ENCODE results near the gene LRRTM2. TPM values are rescaled to one million over a fixed set of nuclear protein-coding genes. Genes with fewer than 3 reads are reported as not detected.
"Not testable (repeated sequence)": the region's sequence is repeated elsewhere in the genome, so short reads cannot be mapped to it uniquely, and the experiment has no call there.

LRRTM2 gene
- total RNA-seq, 1 donor from 2014 or later: 0.06 TPM

DNA sequence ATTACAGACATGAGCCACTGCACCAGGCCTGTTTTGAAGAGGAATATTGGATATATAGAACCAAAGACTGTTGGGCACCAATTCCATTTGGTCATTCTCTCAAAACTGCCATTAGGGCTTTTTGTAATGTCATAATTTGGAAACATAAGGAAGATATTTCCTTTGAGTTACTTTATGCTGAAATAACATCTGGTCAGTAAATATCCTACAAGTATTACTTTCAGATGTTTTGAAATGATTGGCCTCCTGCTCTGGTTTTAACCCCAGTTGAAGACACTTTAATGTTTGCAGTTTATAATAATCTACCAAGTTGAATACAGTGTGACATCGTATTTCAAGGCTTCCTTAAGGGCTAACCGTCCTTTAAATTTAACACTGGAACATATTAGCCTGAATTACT lies 33.6 kb downstream of the LRRTM2 start:
- no peak for DNase-seq (ENCODE audit: extremely low read depth, low read depth, low spot score)

DNA sequence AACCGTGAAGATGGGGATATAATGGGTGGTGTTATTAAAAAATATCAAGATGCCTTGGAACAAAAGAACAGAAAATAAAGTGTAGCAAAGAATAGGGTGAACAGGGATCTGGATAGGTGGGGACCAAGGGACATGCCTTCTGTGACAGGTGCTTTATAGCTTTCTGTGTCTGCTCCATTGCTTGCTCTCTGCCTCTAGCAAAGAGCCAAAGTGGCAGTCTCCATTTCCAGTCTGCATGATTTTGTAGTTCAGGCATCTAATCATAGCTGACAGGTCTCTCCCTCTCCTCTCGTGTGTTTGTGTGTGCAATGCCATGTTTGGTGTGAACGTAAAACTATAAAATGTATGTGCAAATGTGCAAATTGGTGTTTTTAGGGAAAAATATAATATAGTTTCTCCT lies 35.0 kb downstream of the LRRTM2 start:
- DNase-seq (ENCODE audit: extremely low read depth, low read depth, low spot score): no peak

DNA sequence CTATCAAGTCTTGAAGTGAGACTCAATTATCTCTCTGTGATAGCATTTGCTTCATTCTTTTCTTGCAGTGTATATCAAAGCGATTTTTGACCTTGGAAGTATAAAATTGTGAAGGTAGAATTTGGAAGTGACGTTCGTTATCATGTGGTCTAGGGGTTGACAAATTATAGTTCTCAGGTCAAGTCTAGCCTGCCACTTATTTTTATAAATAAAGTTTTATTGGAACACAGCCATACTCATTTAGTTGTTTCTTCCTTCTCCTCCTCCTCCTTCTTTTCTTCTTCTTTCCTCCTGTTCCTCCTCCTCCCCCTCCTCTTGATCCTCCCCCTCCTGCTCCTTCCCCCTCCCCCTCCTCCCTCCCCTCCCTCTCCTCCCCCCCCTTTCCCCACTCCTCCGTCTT lies 38.0 kb downstream of the LRRTM2 start:
- DNase-seq (ENCODE audit: extremely low read depth, low read depth, low spot score): no peak

DNA sequence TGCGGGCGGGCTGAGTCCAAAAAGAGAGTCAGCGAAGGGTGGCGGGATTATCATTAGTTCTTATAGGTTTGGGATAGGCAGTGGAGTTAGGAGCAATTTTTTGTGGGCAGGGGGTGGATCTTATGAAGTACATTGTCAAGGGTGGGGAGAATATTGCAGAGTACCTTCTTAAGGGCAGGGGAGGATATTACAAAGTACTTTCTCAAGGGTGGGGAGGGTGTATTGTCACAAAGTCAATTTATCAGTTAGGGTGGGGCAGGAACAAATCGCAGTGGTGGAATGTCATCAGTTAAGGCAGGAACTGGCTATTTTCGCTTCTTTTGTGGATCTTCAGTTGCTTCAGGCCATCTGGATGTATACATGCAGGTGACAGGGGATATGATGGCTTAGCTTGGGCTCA lies 40.3 kb downstream of the LRRTM2 start:
- DNase-seq (ENCODE audit: extremely low read depth, low read depth, low spot score): not testable (repeated sequence)

DNA sequence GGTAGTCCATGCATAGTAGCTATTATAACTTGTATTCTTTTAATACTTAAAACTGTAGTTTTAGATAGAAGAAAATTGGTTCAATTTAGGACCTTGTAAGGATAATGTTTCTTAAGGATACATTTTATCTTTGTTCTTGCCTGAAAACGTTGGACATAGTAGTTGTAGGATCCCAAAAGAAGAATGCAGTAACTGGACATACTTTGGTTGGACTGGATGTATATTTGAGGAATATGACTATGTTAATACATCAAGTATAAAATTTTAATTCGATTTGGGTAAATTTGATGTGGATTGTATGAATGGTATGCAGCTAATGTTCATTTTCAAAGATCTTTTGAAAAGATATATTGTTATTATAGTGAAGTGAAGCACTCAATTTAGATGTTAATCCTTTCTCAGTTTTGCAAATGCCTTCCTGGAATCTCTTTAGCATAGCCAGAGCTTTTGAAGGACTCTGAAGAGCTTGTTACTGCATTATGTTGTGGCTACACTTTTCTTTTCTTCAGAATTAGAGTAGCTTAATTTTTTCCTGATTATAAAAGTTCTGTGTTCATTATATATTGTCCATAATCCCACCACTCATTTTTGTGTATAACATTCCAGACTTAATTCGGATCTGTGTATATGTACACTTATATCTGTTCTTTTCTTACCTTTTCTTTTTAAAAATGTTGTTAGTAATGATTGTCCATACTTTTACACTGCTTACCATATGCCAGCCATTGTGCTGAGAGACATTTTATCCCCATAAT lies 41.2 kb downstream of the LRRTM2 start:
- DNase-seq (ENCODE audit: extremely low read depth, low read depth, low spot score): no peak

DNA sequence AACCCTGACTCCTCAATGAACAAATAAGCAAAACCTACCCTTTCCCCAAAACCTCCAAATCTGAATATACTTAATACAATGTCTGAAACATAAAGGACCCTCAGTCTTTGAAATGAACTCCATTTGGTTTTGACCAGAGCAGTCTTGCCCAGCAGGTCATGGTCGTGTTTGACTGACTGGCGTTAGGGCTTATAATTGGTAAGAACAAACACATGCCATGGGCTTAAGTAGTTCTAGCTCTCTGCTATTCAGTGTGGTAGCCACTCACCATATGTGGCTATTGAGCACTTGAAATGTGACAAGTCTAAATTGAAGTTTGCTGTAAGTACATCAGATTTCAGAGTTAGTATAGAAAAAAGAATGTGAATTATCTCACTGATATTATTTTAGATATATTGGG lies 42.1 kb downstream of the LRRTM2 start:
- no peak for DNase-seq (ENCODE audit: extremely low read depth, low read depth, low spot score)

DNA sequence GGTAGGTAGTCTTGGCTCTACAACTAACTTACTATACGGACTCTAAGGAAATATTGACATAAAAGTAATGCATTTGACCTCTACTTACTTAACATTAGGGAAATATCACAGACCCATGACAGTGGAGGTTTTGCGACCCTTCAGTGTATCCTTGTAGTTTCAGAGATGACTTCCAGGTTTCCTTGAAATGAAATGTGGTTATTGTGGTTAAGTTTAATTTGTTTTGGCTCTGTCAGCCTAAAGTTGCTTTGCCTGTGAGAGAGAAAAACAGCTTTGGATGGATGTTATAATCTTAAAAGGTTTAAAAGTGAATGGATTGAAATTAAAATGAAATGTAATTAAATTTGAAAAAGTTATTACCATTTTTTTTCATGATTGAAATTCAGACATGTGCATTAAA lies 42.9 kb downstream of the LRRTM2 start:
- DNase-seq (ENCODE audit: extremely low read depth, low read depth, low spot score): no peak

DNA sequence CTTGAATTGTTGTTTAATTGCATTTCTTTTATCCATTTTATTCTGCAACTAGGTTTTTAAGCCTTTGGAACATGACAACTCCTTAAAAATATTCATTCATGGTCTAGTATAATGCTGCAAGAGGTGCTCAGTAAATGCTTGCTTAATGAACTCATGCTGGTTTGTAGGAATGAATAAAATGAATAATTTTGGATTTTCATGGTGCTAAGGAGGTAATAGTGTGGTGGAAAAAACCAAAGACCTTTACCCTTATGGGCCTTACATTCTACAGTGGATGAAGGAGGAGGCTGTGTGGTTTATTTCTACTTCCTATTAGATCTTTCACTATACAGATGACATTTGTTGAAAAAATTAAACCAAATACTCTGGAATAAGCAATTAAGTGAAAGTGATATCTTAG lies 43.4 kb downstream of the LRRTM2 start:
- DNase-seq (ENCODE audit: extremely low read depth, low read depth, low spot score): no peak

DNA sequence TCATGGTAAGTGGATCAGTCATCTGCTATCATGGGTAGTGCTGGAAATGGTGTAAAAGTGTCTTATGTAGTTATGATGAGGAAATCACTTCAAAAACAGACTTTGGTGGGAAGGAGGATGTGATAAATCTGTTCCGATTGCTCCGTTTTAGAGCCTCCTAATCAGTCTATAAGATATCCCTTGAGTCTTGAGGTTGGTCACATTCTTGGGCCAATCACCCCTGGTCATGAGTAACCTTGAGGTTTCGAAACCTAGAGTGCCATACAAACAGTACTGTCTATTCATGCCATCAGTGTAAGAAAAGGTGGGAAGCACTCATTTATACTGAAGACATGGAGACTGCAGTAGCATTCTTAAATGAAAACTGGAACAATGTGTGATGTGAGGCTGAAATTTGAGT lies 45.8 kb downstream of the LRRTM2 start:
- DNase-seq (ENCODE audit: extremely low read depth, low read depth, low spot score): no peak

DNA sequence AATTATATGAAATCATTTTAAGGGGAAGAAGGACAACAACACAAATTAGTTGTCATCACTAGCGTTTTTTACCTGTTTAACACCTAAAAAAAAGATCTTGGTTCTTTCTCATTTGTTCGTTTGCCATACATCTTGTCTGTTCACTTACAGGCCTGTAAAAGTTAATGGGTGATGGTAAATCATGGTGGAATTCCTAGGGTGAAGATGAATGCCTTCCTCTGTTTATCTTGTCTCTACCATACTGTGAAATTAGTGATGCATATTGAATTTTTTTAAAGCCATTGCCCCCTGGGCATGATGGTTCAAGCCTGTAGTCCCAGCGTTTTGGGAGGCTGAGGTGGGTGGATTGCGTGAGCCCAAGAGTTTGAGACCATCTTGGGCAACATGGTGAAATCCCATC lies 46.6 kb downstream of the LRRTM2 start:
- DNase-seq (ENCODE audit: extremely low read depth, low read depth, low spot score): no peak

DNA sequence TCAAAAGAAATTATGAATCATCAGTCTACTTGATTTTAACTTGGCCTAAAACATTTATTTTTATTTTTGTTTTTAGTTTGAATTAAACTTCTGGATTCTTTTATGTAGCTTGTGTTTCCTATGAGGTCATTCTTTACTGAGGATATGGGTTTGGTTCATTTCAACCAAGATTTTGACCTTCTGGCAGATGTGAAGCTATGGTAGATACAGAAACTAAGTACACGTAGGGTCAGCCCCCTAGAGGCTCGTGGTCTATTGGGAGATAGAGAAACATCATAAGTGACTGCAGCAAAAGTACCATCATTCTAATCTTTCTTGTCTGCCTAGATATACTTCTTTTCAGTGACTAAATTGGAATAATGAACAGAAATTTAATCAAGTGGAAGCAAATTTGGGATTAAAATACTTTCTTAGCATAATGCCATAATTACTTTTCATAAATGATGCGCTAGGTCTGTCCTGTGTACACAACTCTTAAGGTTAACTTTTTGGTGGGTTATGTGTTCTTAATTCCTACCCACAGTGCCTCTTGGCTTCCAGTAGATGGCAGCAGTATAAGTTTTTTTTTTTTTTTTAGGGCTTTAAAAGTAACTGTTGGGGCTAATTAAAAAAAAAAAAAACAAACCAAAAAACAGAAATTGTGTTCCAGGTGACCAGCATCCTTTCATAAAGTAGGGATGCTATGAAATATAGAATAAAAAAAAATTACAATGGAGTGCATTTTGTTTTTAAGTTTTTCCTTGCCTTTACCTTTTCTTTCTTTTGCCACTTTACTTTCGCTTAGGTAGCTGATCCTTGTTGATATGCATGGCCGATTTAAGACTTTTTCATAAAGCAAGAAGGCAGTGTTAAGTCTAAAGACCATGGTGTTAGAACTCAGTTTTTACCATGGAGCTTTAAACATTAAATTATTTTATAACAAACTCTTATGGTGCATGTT lies 49.9 kb downstream of the LRRTM2 start:
- DNase-seq (ENCODE audit: extremely low read depth, low read depth, low spot score): no peak

DNA sequence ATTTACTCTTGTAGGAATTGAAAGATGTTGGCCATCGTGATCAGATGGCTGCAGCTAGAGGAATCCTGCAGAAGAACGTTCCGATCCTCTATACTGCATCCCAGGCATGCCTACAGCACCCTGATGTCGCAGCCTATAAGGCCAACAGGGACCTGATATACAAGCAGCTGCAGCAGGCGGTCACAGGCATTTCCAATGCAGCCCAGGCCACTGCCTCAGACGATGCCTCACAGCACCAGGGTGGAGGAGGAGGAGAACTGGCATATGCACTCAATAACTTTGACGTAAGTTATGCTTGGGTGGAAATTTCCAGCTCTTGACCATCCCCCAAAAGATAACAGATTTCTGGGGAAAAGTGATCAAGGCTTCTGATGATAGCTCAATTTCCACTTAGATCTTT lies 50.6 kb downstream of the LRRTM2 start:
- no peak for DNase-seq (ENCODE audit: extremely low read depth, low read depth, low spot score)

DNA sequence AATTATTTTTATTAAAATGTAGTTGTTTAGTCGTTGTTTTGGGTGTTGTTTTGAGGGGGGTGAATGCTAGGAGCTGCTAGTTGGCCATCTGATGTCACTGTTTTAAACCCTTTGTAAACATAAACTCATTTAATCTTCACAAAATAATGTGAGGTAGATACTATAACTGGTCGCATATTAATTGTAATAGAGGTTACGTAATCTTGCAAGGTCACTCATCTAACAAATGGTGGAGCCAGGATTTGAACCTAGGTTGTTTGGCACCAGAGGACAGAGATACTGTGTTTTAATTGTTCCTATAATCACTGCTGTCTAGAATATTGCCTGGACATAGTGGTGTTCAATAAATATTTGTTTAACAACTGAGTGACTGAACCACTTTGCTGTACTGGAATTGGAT lies 54.4 kb downstream of the LRRTM2 start:
- no peak for DNase-seq (ENCODE audit: extremely low read depth, low read depth, low spot score)

DNA sequence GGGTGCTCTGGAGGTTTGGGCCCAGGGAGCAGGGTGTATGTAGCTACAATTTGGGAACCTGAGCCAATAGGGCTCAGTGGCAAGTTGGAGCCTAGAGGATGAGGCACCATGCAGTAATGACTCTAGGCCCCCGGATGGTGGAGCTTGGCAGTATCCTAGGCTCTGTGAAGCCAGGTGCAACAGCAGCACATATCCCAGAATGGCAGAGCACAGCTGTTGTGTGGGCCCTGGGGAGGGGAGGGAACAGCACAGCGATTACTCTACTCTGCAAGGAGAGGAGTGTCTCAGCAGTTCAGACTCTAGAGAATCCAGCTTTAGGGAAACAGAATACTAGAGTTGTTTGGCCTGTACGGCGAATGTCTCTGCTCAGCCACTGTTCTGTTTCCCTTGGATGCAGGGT lies 56.1 kb downstream of the LRRTM2 start:
- no peak for DNase-seq (ENCODE audit: extremely low read depth, low read depth, low spot score)

Other genes starting within 250 kb of the LRRTM2 start
- gene CTNNA1, start 121.9 kb downstream of the LRRTM2 start, total RNA-seq: 386 and 444 TPM in 2 replicates